ENCODE data around the gene EDN1. TPM values are rescaled to one million over a fixed set of nuclear protein-coding genes. Genes with fewer than 3 reads are reported as not detected.
A peak's percentile ranks its signal among the peaks of the same experiment; 100 is the strongest.

The EDN1 gene
- total RNA-seq, 4 donors from 2014 or later: 3.6 to 23.2 (median 14.2) TPM

DNA sequence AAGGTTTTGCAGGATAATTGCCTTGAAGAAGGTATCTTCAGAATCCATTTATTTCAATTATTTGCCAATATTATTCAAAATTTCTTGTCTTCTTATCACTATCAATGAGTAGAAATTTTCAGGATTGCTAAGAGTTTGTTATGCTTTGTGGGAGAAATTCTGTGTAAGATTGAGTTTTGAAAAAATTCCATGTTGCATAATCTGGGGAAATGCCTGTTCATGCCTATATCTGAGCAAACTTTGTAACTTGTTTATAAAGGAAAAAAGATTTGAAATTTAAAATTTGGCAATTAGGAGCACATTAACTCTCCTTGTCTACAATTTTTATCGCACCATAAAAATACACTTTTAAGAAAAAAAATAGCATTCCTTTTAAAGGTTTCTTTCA, 39.8 kb upstream of the EDN1 start:
- WGBS, 2 donors (ENCODE audit: low coverage in 1 of 2): 96 to 100% methylated on average over 1 of the region's 1 CpG

DNA sequence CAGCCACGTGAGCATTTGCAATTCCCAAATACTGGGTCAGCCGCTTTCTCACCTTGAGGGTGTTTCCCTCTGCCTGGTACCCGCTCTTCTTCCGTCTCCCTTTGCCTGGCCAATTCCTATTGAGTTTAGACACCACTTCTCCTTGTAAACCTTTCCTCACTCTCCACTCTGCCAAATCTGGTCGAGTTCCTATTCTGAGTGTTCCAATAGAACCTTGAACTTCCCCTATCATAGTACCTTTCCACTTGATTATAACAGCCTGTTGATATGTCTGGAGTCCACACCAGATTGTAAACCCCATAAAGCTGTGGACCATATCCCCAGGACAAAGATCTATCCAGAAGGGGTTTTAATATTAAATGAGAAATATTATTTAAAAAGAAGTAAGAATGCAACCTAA, 36.0 kb upstream of the EDN1 start:
- H3K27ac ChIP-seq: peak overlapping the region in 1 of 4 donors; percentile 7
- no peaks in the 10 kb centered on the region for H3K9me3 ChIP-seq
- no peak overlapping the region for H3K4me3 ChIP-seq
- peaks cover 0 to 20% (median 5%) of the 10 kb centered on the region in 4 donors for H3K4me1 ChIP-seq
- H3K36me3 ChIP-seq: no peaks in the 10 kb centered on the region
- WGBS, 2 donors (ENCODE audit: low coverage in 1 of 2): 38 to 79% methylated on average over 2 to 5 of the region's 5 CpGs
- no peaks in the 10 kb centered on the region for H3K27me3 ChIP-seq
- TF ChIP-seq, protein P1, sequence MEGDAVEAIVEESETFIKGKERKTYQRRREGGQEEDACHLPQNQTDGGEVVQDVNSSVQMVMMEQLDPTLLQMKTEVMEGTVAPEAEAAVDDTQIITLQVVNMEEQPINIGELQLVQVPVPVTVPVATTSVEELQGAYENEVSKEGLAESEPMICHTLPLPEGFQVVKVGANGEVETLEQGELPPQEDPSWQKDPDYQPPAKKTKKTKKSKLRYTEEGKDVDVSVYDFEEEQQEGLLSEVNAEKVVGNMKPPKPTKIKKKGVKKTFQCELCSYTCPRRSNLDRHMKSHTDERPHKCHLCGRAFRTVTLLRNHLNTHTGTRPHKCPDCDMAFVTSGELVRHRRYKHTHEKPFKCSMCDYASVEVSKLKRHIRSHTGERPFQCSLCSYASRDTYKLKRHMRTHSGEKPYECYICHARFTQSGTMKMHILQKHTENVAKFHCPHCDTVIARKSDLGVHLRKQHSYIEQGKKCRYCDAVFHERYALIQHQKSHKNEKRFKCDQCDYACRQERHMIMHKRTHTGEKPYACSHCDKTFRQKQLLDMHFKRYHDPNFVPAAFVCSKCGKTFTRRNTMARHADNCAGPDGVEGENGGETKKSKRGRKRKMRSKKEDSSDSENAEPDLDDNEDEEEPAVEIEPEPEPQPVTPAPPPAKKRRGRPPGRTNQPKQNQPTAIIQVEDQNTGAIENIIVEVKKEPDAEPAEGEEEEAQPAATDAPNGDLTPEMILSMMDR (IDR thresholded peaks at IDR 0.05): no peak
- no peak for TF ChIP-seq POLR2AphosphoS5 (IDR thresholded peaks at IDR 0.05)
- no peak for TF ChIP-seq POLR2A (IDR thresholded peaks at IDR 0.05)
- TF ChIP-seq EP300 (IDR thresholded peaks at IDR 0.05; ENCODE audit: low read depth): no peak
- in situ Hi-C loops (cut with MboI; ENCODE audit: low pct_ligation_motif_present in 1 of 4, low pct_unique_long_range_greater_than_20kb in 1 of 4, low sequenced_read_pairs in 3 of 4): no loop called here
- DNase-seq: no peak
- intact Hi-C loops (cut with DNase I; ENCODE audit: low total_unique reads): no loop called here

More for the DNA sequence above, 39.8 kb upstream of the EDN1 start:
- Histone ChIP-seq H3K4me3 (no peak overlapping the region), H3K27ac (peak overlapping the region in 1 of 4 donors; percentile 59), H3K27me3 (no peaks in the 10 kb centered on the region), H3K4me1 (peaks cover 6 to 38% (median 20%) of the 10 kb centered on the region in 4 donors), H3K36me3 (no peaks in the 10 kb centered on the region), H3K9me3 (no peaks in the 10 kb centered on the region)
- in situ Hi-C loops (cut with MboI; ENCODE audit: low pct_ligation_motif_present in 1 of 4, low pct_unique_long_range_greater_than_20kb in 1 of 4, low sequenced_read_pairs in 3 of 4) (no loop called here), intact Hi-C loops (cut with DNase I; ENCODE audit: low total_unique reads) (no loop called here)
- TF ChIP-seq POLR2AphosphoS5 (IDR thresholded peaks at IDR 0.05): no peak
- TF ChIP-seq POLR2A (IDR thresholded peaks at IDR 0.05): no peak
- no peak for TF ChIP-seq EP300 (IDR thresholded peaks at IDR 0.05; ENCODE audit: low read depth)
- TF ChIP-seq, protein P1 (IDR thresholded peaks at IDR 0.05): no peak
- no peak for DNase-seq

DNA sequence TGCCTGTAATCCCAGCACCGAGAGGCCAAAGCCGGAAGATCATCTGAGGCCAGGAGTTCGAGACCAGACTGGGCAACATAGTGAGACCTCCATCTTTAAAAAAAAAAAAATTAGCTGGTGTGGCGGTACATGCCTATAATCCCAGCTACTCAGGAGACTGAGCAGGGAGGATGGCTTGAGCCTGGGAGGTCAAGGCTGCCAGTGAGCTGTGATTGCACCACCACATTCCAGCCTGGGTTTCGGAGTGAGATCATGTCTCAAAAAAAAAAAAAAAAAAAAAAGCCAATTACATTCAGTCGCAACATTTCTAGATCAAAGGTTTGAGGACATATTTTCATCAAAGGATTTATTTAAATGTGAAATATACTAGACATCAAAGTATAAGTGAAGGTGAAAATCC, 32.0 kb upstream of the EDN1 start:
- H3K27me3 ChIP-seq: no peaks in the 10 kb centered on the region
- intact Hi-C loops (cut with DNase I; ENCODE audit: low total_unique reads): no loop called here
- peaks cover 0 to 28% (median 15%) of the 10 kb centered on the region in 4 donors for H3K4me1 ChIP-seq
- H3K9me3 ChIP-seq: no peaks in the 10 kb centered on the region
- H3K36me3 ChIP-seq: no peaks in the 10 kb centered on the region
- 88 to 92% methylated on average over 4 to 6 of the region's 6 CpGs for WGBS, 2 donors (ENCODE audit: low coverage in 1 of 2)
- no peak overlapping the region for H3K27ac ChIP-seq
- no peak for DNase-seq
- TF ChIP-seq POLR2AphosphoS5 (IDR thresholded peaks at IDR 0.05) (no peak), EP300 (IDR thresholded peaks at IDR 0.05; ENCODE audit: low read depth) (no peak), POLR2A (IDR thresholded peaks at IDR 0.05) (no peak)
- TF ChIP-seq, protein P1 (IDR thresholded peaks at IDR 0.05): no peak
- in situ Hi-C loops (cut with MboI; ENCODE audit: low pct_ligation_motif_present in 1 of 4, low pct_unique_long_range_greater_than_20kb in 1 of 4, low sequenced_read_pairs in 3 of 4): no loop called here
- no peak overlapping the region for H3K4me3 ChIP-seq

DNA sequence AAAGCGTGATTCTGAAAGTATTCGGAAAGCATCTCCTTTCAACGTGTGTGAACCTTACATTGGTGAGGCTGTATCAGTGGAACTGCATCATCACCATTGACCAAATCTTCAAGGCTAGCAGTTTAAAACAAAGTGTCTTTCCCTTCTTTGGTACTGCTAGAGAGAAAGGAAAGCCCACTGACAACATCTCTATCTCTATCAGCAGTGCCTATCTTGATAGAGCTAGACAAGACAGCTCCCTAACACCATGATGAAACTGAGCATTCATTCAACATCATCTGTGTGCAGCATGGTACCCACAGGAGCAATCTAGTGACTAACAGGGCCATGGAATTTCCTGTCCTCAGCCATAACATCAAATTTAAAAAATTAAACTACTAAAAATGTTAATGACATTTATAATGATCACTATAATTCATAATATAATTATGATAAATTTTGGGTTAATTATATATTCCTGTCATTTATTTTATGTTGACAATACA, 31.5 kb upstream of the EDN1 start:
- no peak overlapping the region for H3K4me3 ChIP-seq
- no peaks in the 10 kb centered on the region for H3K9me3 ChIP-seq
- in situ Hi-C loops (cut with MboI; ENCODE audit: low pct_ligation_motif_present in 1 of 4, low pct_unique_long_range_greater_than_20kb in 1 of 4, low sequenced_read_pairs in 3 of 4) (no loop called here), intact Hi-C loops (cut with DNase I; ENCODE audit: low total_unique reads) (no loop called here)
- no peaks in the 10 kb centered on the region for H3K27me3 ChIP-seq
- H3K36me3 ChIP-seq: no peaks in the 10 kb centered on the region
- H3K4me1 ChIP-seq: peaks cover 0 to 31% (median 15%) of the 10 kb centered on the region in 4 donors
- TF ChIP-seq POLR2AphosphoS5 (IDR thresholded peaks at IDR 0.05) (no peak), POLR2A (IDR thresholded peaks at IDR 0.05) (no peak), EP300 (IDR thresholded peaks at IDR 0.05; ENCODE audit: low read depth) (no peak)
- TF ChIP-seq, protein P1 (IDR thresholded peaks at IDR 0.05): no peak
- DNase-seq: no peak
- H3K27ac ChIP-seq: no peak overlapping the region
- 89 to 96% methylated on average over 3 of the region's 3 CpGs for WGBS, 2 donors (ENCODE audit: low coverage in 1 of 2)
